HEK293 (cell line): ENCODE results near the gene S100A2.
"Not testable (repeated sequence)": the region's sequence is repeated elsewhere in the genome, so short reads cannot be mapped to it uniquely, and the experiment has no call there.

Experiments
- CTCF ChIA-PET: fragments of 350-600 bp; formaldehyde crosslinking; extraction: SDS; loops from one replicate; lab custom pipeline; 2021; ENCODE audit warnings: antibody characterized with exemption; lab: Yijun Ruan, JAX
- POLR2A ChIA-PET: fragments of 300-600 bp; formaldehyde crosslinking; extraction: SDS; loops from one replicate; lab custom pipeline; 2020; ENCODE audit warnings: antibody characterized with exemption, inconsistent platforms; lab: Yijun Ruan, JAX
- H3K27ac ChIP-seq: fragments of 200-500 bp; sonication (Bioruptor generic); 2 replicates; pipeline ENCODE4 v1.5.1; 2014; ENCODE audit warnings: low read depth, low read length, control low read depth, inconsistent platforms; ENCODE audit errors: extremely low read depth
- H3K36me3 ChIP-seq, 2 experiments: fragments of 200-500 bp in 1 of 2; sonication (Bioruptor generic) in 1 of 2; 1 replicate in 1 of 2; 2 replicates in 1 of 2; pipeline ENCODE4 v1.5.1; 2014 to 2017; ENCODE audit warnings: inconsistent platforms in 2 of 2, low read length in 2 of 2; ENCODE audit not compliant: control insufficient read depth in 2 of 2, insufficient read depth in 1 of 2
- H3K4me1 ChIP-seq: fragments of 200-500 bp; sonication (Bioruptor generic); 2 replicates; pipeline ENCODE4 v1.5.1; 2014; ENCODE audit warnings: mild to moderate bottlenecking, low read length, inconsistent platforms; ENCODE audit not compliant: control insufficient read depth, insufficient read depth
- H3K4me3 ChIP-seq: 2 replicates; pipeline ENCODE4 v1.5.1; 2011; ENCODE audit warnings: low read depth, mild to moderate bottlenecking, control low read depth, low read length, moderate library complexity
- H3K9me3 ChIP-seq: fragments of 200-500 bp; sonication (Bioruptor generic); 2 replicates; pipeline ENCODE4 v1.5.1; 2014; ENCODE audit warnings: low read depth, low read length, inconsistent platforms; ENCODE audit not compliant: control insufficient read depth, insufficient read depth
- KLF10 ChIP-seq: fragments of 450-650 bp; IDR thresholded peaks from 2 replicates; pipeline ENCODE4 v1.5.1; 2018; ENCODE audit warnings: missing biosample characterization, mild to moderate bottlenecking, missing genetic modification characterization
- PRDM1 ChIP-seq: fragments of 450-650 bp; formaldehyde crosslinking; IDR thresholded peaks from 2 replicates; pipeline ENCODE4; 2016; ENCODE audit warnings: missing biosample characterization, missing genetic modification characterization
- ZFP41 ChIP-seq: fragments of 450-650 bp; formaldehyde crosslinking; IDR thresholded peaks from 2 replicates; pipeline ENCODE4 v1.5.1; 2016; ENCODE audit warnings: missing biosample characterization, missing genetic modification characterization, borderline replicate concordance
- ZNF324 ChIP-seq: fragments of 450-650 bp; formaldehyde crosslinking; IDR thresholded peaks from 2 replicates; pipeline ENCODE4 v1.5.1; 2016; ENCODE audit warnings: missing biosample characterization, missing genetic modification characterization
- ZNF366 ChIP-seq: fragments of 450-650 bp; formaldehyde crosslinking; conservative IDR thresholded peaks from 2 replicates; pipeline ENCODE4 v1.5.1; 2016; ENCODE audit warnings: missing biosample characterization, missing genetic modification characterization
- ZNF514 ChIP-seq: fragments of 450-650 bp; formaldehyde crosslinking; IDR thresholded peaks from 2 replicates; pipeline ENCODE4 v1.5.1; 2016; ENCODE audit warnings: missing biosample characterization, missing genetic modification characterization
- ZNF624 ChIP-seq: fragments of 450-650 bp; formaldehyde crosslinking; IDR thresholded peaks from 2 replicates; pipeline ENCODE4 v1.5.1; 2017; ENCODE audit warnings: missing biosample characterization, missing genetic modification characterization
- ZNF776 ChIP-seq: fragments of 450-650 bp; formaldehyde crosslinking; IDR thresholded peaks from 2 replicates; pipeline ENCODE4 v1.5.0; 2017; ENCODE audit warnings: missing biosample characterization, missing genetic modification characterization, borderline replicate concordance
- TF ChIP-seq, protein P1 (sequence below): fragments of 450-650 bp; formaldehyde crosslinking; IDR thresholded peaks from 2 replicates; pipeline ENCODE4 v1.5.1; 2016; ENCODE audit warnings: missing biosample characterization, missing genetic modification characterization
- TF ChIP-seq, protein P2 (sequence below): fragments of 450-650 bp; formaldehyde crosslinking; IDR thresholded peaks from 2 replicates; pipeline ENCODE4 v1.5.1; 2016; ENCODE audit warnings: missing biosample characterization, missing genetic modification characterization, low read depth

S100A2 gene

DNA sequence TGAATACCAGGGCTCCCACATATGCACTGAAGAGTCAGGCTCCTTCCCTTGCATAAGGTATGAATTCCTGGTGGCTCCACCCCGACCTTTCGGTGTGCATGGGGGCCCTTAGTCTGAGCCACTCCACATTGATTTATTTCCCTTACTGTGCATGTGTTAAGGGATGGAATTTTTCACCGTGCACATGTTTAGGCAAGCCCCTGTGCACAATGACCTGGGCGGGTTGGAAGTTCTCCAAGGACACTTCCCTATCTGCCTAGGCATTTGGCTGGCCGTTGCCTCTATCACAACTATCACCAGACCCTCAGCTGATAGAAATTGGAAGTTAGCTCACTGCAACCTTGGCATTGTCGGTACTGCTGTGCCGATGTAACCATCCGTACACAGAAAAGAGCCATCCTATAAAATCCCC lies 39.5 kb downstream of the S100A2 start (continued):
- TF ChIP-seq ZNF624 (tag by site-specific recombination) (no peak), ZNF776 (no peak), ZNF324 (tag by site-specific recombination) (no peak)
- TF ChIP-seq, protein P1, sequence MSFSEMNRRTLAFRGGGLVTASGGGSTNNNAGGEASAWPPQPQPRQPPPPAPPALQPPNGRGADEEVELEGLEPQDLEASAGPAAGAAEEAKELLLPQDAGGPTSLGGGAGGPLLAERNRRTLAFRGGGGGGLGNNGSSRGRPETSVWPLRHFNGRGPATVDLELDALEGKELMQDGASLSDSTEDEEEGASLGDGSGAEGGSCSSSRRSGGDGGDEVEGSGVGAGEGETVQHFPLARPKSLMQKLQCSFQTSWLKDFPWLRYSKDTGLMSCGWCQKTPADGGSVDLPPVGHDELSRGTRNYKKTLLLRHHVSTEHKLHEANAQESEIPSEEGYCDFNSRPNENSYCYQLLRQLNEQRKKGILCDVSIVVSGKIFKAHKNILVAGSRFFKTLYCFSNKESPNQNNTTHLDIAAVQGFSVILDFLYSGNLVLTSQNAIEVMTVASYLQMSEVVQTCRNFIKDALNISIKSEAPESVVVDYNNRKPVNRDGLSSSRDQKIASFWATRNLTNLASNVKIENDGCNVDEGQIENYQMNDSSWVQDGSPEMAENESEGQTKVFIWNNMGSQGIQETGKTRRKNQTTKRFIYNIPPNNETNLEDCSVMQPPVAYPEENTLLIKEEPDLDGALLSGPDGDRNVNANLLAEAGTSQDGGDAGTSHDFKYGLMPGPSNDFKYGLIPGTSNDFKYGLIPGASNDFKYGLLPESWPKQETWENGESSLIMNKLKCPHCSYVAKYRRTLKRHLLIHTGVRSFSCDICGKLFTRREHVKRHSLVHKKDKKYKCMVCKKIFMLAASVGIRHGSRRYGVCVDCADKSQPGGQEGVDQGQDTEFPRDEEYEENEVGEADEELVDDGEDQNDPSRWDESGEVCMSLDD: 0 out of 2 replicates have a peak, but pooled peaks have one; percentile 27

DNA sequence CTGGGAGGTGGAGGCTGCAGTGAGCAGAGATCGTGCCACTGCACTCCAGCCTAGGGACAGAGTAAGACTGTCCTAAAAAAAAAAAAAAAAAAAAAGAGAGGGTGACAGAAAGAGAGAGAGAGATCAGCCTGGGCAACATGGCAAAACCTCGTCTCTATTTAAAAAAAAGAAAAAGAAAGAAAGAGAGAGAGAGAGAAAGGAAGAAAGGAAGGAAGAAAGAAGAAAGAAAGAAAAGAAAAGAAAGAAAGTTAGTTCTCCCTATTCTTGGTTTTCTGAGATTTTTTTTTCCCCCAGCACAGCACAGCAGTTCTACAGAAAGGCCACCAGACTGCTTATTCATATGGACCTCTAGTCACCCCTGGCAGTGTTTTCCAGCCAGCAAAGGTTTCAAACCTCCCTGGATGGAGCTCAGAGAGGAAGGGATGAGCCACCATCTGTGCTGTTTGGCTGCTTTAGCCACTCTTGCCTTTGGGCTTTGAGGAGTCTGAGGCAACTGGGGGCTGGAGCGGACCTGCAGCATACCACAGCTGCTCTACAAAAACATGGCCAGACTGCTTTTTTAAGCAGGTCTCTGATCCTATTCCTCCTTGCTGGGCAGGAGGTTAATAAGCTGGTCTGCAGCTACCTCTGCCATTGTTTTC lies 40.4 kb downstream of the S100A2 start:
- CTCF ChIA-PET: interaction anchor here (0.7 to 3.2 kb wide), 8 partner anchors 9 to 102 kb away, joined by 3 to 12 read pairs (median 5); partner anchors contain the start of genes S100A13 and S100A6
- no peaks in the 10 kb centered on the region for H3K36me3 ChIP-seq
- no peaks in the 10 kb centered on the region; the same call in 1 of the 2 replicates for H3K4me1 ChIP-seq
- H3K9me3 ChIP-seq: no peaks in the 10 kb centered on the region
- TF ChIP-seq ZFP41 (tag by site-specific recombination): no peak
- TF ChIP-seq ZNF514 (tag by site-specific recombination): no peak
- peak; percentile 90 for TF ChIP-seq PRDM1 (tag by site-specific recombination)
- TF ChIP-seq ZNF366 (tag by site-specific recombination): peak; percentile 59; the same call in 1 of the 2 replicates
- TF ChIP-seq, protein P2, sequence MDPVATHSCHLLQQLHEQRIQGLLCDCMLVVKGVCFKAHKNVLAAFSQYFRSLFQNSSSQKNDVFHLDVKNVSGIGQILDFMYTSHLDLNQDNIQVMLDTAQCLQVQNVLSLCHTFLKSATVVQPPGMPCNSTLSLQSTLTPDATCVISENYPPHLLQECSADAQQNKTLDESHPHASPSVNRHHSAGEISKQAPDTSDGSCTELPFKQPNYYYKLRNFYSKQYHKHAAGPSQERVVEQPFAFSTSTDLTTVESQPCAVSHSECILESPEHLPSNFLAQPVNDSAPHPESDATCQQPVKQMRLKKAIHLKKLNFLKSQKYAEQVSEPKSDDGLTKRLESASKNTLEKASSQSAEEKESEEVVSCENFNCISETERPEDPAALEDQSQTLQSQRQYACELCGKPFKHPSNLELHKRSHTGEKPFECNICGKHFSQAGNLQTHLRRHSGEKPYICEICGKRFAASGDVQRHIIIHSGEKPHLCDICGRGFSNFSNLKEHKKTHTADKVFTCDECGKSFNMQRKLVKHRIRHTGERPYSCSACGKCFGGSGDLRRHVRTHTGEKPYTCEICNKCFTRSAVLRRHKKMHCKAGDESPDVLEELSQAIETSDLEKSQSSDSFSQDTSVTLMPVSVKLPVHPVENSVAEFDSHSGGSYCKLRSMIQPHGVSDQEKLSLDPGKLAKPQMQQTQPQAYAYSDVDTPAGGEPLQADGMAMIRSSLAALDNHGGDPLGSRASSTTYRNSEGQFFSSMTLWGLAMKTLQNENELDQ (tag by site-specific recombination): no peak
- TF ChIP-seq KLF10 (tag by site-specific recombination): no peak
- no peak overlapping the region for H3K4me3 ChIP-seq
- no peak overlapping the region for H3K27ac ChIP-seq
- POLR2A ChIA-PET: interaction anchor here (0.6 to 1.2 kb wide), 4 partner anchors 41 to 102 kb away, joined by 3 to 6 read pairs (median 4); partner anchors contain the start of gene S100A13

DNA sequence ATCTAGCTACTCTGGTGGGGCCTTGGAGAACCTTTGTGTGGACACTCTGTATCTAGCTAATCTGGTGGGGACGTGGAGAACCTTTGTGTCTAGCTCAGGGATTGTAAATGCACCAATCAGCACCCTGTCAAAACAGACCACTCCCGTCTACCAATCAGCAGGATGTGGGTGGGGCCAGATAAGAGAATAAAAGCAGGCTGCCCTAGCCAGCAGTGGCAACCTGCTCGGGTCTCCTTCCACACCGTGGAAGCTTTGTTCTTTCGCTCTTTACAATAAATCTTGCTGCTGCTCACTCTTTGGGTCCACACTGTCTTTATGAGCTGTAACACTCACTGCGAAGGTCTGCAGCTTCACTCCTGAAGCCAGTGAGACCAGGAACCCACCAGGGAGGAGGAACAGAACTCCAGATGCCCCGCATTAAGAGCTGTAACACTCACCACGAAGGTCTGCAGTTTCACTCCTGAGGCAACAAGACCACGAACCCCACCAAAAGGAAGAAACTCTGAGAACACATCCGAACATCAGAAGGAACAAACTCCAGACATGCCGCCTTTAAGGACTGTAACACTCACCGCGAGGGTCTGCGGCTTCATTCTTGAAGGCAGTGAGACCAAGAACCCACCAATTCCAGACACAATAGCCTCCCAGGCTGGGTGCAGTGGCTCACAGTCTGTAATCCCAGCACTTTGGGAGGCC lies 43.1 kb downstream of the S100A2 start:
- not testable (repeated sequence) for H3K9me3 ChIP-seq, H3K4me3 ChIP-seq, H3K4me1 ChIP-seq, H3K27ac ChIP-seq, H3K36me3 ChIP-seq
- CTCF ChIA-PET: interaction anchor here (0.6 to 2.9 kb wide), 4 partner anchors 10 to 250 kb away, joined by 3 to 11 read pairs (median 3); partner anchors contain the start of genes S100A1 and S100A13
- POLR2A ChIA-PET: interaction anchor here (1.2 kb wide), 1 partner anchor 46 kb away, joined by 5 read pairs; no protein-coding TSS in a partner anchor

DNA sequence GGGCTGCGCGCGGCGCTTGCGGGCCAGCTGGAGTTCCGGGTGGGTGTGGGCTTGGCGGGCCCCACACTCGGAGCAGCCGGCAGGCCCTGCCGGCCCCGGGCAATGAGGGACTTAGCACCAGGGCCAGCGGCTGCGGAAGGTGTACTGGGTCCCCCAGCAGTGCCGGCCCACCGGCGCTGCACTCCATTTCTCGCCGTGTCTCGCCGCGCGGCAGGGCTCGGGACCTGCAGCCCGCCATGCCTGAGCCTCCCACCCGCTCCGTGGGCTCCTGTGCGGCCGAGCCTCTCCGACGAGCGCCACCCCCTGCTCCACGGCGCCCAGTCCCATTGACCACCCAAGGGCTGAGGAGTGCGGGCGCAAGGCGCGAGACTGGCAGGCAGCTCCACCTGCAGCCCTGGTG lies 43.8 kb downstream of the S100A2 start:
- H3K4me1 ChIP-seq, H3K4me3 ChIP-seq, H3K27ac ChIP-seq, H3K36me3 ChIP-seq, H3K9me3 ChIP-seq: not testable (repeated sequence)
- CTCF ChIA-PET: interaction anchor here (1.7 to 2.9 kb wide), 2 partner anchors 46 to 106 kb away, joined by 6 to 11 read pairs; partner anchors contain the start of genes S100A1 and S100A13
- POLR2A ChIA-PET: interaction anchor here (1.2 to 1.5 kb wide), 2 partner anchors 112 to 468 kb away, joined by 3 to 6 read pairs; partner anchors contain the start of genes CHTOP and RPS27
